Activated gamma-delta T cell (primary cell): ENCODE data around the gene SCP2.

Experiments used
- DNase-seq: peaks from one replicate; lab custom pipeline; 2025; lab: John Stamatoyannopoulos, UW

SCP2 gene

DNA sequence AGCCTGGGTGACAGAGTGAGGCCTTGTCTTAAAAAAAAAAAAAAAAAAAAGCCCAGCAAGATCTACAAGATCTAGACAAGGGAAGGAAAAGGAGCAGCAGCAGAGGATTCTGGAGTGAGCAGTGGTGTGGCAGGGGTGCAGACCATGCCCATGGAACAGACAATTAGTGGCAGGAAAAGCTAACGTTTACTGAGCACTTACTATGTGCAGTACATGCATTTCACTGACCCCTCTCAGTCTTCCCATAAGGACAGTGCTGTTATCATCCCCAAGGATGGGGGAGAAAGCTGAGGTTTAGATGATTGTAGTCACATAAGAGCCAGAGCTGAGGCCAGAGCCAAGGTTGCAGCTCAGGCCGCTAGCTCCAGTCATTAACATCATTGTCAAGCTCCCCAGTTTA is 140.8 kb downstream of the SCP2 start:
- no peak for DNase-seq

GRCh38 chr1:53068314-53069099 is 141.4 kb downstream of the SCP2 start:
- no peak for DNase-seq

DNA sequence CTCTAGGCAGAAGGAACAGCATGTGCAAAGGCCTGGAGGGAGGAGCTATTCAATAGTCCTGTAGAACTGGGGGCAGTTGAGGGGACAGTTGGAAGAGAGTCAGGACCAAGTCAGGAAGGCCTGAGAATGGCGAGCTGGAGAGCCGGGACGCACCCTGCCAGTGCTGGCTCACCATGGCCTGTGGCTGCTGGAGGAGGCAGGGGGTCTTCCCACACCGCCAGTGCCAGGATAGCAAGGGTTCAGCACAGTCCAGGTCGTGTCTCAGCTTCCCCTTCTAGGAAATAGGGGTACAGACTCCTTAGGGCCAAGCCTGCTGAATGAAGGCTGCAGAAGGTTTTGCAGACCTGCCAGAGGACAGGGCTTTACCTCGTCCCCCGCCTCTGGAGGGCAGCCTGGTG is 142.2 kb downstream of the SCP2 start:
- no peak for DNase-seq

- DNase-seq, result no peak
Measured at GRCh38 chr1:53069663-53070327, 142.7 kb downstream of the SCP2 start.

- DNase-seq, result no peak
Measured at GRCh38 chr1:53070621-53071020, 143.5 kb downstream of the SCP2 start.

- DNase-seq, result no peak
Measured at GRCh38 chr1:53071167-53071865, 144.2 kb downstream of the SCP2 start.

DNA sequence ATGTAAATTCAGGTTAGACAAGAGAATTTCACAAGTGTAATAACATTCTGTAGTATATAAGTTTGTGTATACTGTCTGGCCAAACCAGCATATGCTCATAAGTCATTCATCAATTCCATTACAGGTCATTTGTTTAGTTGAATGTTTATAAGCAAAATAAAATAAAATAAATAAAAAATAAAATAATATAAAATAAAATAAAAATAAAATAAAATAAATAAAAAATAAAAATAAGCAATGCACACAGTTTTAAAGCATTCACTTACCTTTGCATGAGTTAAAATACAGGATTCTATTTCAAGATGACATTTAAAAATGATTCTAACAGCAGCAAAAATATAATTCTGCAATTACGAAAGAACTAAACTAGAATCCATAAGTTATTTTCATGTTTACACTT is 144.8 kb downstream of the SCP2 start:
- DNase-seq, result no peak

DNA sequence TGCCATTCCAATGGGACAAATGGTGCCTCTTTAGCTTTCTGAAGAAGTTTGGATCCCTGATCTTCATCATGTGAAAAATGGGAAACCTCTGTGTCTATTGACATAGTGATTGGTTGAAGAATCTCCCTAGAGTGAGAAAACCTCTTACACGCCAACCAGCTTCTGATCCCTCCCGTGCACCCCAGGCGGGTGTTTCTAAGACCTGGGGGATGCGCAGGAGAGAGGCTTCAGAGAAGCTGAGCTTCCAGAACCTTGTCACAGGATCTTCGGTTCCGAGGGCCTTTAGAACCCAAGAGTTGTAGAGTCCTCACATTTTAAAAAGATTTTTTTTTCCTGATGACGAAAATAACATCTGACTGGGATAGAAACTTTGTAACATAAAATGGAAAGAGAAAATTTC is 146.2 kb downstream of the SCP2 start:
- no peak for DNase-seq

DNA sequence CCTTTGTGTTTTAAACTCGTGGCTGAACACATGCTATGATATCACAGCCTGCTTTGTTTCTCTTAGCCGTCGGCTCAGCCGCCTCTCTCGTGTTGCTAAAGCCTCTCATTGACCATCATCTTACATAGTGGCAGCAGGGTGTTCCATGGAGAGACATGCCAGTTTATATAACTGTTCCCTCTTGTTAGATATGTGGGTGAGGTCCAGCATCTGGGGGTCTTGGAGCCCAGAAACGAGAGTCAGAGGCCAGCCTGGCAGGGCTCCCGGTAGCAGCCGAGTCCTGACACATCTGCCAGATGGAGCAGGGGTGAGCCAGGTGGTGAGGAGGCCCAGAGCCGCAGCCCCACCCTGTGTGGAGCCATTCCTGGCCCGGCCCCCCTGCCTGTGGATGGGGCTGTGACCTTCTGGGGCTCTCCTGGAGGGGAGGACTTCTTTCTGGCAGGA is 146.8 kb downstream of the SCP2 start:
- no peak for DNase-seq

- no peak for DNase-seq
Measured at GRCh38 chr1:53074313-53075154, 147.5 kb downstream of the SCP2 start.

DNA sequence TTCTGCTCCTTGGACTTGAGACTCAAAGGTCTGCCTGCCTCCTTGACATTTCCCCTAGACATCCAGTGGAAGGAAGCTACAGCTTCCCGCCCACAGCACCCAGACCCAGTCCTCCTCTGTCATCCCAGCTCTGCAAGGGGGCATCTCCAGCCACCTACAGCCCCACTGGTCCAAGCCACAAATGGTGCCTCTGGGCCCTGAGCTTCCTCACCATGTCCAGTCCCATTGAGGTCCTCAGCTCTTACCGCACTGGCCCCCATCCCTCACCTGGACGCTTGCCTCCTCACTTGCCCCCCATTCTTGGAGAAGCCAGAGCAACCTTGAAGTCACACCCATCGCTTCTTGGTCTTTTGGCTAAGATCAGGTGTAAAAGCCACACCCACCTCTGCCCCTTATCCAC is 148.1 kb downstream of the SCP2 start:
- no peak for DNase-seq

- DNase-seq, result no peak
Measured at GRCh38 chr1:53075761-53076163, 148.7 kb downstream of the SCP2 start.

- DNase-seq, result no peak
Measured at GRCh38 chr1:53076165-53076564, 149.1 kb downstream of the SCP2 start.

- DNase-seq, result no peak
Measured at GRCh38 chr1:53076721-53077598, 149.9 kb downstream of the SCP2 start.

DNA sequence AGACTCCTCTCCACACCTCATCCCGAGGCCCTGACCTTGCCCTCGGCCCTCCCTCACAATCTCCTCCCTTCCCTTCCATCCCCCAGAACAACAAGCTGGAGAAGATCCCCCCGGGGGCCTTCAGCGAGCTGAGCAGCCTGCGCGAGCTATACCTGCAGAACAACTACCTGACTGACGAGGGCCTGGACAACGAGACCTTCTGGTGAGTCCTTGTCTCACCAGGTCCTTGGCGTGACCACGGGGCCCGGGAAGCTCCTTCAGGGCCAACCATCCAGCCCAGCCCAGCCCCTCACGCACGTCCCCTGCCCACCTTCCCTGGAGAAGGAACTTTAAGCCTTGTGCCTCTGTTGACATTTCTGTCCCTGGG is 150.5 kb downstream of the SCP2 start:
- no peak for DNase-seq

DNA sequence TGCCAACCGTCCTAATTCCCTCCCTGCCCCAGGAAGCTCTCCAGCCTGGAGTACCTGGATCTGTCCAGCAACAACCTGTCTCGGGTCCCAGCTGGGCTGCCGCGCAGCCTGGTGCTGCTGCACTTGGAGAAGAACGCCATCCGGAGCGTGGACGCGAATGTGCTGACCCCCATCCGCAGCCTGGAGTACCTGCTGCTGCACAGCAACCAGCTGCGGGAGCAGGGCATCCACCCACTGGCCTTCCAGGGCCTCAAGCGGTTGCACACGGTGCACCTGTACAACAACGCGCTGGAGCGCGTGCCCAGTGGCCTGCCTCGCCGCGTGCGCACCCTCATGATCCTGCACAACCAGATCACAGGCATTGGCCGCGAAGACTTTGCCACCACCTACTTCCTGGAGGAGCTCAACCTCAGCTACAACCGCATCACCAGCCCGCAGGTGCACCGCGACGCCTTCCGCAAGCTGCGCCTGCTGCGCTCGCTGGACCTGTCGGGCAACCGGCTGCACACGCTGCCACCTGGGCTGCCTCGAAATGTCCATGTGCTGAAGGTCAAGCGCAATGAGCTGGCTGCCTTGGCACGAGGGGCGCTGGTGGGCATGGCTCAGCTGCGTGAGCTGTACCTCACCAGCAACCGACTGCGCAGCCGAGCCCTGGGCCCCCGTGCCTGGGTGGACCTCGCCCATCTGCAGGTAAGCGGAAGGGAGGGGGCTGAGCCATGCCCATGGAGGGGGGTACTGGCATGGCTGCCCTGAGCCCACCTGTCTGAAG is 151.4 kb downstream of the SCP2 start:
- no peak for DNase-seq

GRCh38 chr1:53079251-53079650 is 152.2 kb downstream of the SCP2 start:
- no peak for DNase-seq

DNA sequence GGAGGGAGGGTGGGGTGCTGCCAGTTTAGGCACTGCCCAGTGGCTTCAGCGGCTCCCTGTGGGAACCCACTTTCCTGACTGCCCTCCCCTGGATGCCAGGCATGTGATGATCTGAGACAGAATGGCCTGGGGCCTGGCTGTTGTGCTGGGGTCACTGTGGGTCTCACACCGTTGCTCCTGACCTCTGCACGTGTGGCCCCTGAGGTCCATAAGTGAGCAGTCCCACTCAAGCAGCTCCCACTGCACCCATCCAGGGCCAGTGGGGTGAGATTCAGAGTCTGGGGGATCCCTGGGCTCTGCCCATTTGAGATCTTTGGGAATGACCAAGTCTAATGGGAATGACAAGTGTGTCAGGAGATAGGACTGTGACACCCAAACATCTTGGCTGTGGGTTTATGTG is 153.0 kb downstream of the SCP2 start:
- no peak for DNase-seq

DNA sequence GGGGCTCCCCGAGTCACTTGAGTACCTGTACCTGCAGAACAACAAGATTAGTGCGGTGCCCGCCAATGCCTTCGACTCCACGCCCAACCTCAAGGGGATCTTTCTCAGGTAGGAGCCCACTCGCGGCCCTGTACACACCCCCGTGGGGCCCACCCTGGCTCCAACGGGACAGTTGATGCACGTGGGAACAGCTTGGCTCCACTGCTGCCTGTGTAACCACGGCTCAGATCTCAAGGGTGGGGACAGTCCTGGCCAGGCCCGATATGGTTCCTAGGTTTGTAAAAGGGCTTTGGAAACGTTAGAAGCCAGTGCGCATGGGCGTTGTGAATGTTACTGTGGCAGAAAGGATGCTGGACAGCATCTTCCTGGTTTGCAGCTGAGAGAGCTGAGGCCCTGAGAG is 153.7 kb downstream of the SCP2 start:
- DNase-seq, result no peak

GRCh38 chr1:53081384-53082066 is 154.4 kb downstream of the SCP2 start:
- no peak for DNase-seq
